ENCODE data around the gene CPT2. TPM values are rescaled to one million over a fixed set of nuclear protein-coding genes. Genes with fewer than 3 reads are reported as not detected.

The CPT2 gene
- total RNA-seq, 4 donors from 2014 or later, result 23.1 to 134 (median 55.0) TPM

DNA sequence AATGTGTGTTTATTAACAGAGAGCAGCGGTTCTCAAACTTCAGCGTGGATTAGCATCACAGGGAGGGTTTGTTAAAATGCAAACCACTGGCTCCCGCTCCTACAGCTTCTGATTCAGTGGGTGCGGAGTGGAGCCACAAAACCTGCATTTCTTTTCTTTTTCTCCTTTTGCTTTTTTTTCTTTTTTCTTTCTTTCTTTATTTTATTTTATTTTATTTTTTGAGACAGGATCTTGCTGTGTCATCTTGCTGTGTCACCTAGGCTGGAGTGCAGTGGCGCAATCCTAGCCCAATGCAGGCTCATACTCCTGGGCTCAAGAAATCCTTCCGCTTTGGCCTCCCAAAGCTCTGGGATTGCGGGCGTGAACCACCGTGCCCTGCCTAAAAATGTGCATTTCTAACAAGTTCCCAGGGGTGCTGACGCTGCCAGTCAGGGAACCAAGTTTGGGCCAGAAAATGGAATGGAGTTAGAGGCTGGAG, 33.3 kb upstream of the CPT2 start:
- Histone ChIP-seq H3K4me1 (peaks cover 0 to 21% (median 0%) of the 10 kb centered on the region in 4 donors), H3K27ac (no peak overlapping the region), H3K36me3 (no peaks in the 10 kb centered on the region), H3K4me3 (no peak overlapping the region), H3K9me3 (no peaks in the 10 kb centered on the region), H3K27me3 (no peaks in the 10 kb centered on the region)
- no peak for TF ChIP-seq POLR2A (IDR thresholded peaks at IDR 0.05)
- TF ChIP-seq, protein P1, sequence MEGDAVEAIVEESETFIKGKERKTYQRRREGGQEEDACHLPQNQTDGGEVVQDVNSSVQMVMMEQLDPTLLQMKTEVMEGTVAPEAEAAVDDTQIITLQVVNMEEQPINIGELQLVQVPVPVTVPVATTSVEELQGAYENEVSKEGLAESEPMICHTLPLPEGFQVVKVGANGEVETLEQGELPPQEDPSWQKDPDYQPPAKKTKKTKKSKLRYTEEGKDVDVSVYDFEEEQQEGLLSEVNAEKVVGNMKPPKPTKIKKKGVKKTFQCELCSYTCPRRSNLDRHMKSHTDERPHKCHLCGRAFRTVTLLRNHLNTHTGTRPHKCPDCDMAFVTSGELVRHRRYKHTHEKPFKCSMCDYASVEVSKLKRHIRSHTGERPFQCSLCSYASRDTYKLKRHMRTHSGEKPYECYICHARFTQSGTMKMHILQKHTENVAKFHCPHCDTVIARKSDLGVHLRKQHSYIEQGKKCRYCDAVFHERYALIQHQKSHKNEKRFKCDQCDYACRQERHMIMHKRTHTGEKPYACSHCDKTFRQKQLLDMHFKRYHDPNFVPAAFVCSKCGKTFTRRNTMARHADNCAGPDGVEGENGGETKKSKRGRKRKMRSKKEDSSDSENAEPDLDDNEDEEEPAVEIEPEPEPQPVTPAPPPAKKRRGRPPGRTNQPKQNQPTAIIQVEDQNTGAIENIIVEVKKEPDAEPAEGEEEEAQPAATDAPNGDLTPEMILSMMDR (IDR thresholded peaks at IDR 0.05), result no peak
- no peak for DNase-seq

DNA sequence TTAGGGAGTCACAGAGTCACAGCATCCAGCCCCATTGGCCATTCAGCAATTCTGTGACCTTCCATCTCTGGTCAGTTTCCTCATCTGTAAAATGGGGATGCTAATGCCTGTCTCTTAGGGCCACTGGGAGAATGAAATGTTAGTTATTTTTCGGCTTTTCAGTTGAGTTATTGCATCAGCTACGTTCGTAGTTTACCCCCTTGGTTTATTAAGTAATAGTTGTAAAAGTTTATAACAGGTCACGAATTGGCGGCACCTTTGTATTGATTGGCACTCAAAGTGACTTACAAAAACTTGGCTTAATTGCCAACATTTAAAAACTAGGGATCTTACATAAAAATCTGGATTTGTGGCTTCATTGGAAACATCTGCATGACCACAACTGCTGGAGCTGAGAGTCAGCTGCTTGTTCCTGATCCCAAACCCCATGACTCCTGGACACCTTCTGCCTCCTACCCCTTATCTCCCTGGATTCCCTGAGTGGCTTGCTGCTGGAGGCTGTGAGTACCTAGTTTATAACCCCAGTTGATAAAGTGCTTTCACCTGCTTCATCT, 31.1 kb upstream of the CPT2 start:
- Histone ChIP-seq H3K4me3 (no peak overlapping the region), H3K27ac (peak overlapping the region in 1 of 4 donors; percentile 50), H3K4me1 (peaks cover 0 to 21% (median 0%) of the 10 kb centered on the region in 4 donors), H3K9me3 (no peaks in the 10 kb centered on the region), H3K27me3 (no peaks in the 10 kb centered on the region), H3K36me3 (no peaks in the 10 kb centered on the region)
- DNase-seq, result peak in 1 of 3 donors; percentile 59
- TF ChIP-seq, protein P1 (IDR thresholded peaks at IDR 0.05), result no peak
- TF ChIP-seq POLR2A (IDR thresholded peaks at IDR 0.05), result no peak

DNA sequence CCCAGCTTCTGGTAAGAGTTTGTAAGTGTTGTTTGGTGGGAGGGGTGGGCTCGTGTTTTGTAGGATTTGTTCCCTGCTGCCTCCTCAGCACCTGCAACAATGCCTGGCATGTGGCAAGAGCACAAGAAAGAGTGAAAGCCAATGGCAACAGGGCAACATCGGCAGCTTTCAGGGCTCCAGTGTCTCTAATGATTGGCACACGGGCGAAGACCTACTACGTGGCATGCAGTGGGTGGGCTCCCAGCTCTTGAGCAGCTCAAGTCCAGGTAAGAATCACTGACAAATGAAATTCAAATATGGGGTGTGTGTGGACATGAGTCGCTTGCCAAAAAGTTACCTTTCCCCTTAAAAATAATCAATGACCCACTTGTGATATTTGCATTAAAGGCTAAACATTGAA, 30.3 kb upstream of the CPT2 start:
- Histone ChIP-seq H3K9me3 (no peaks in the 10 kb centered on the region), H3K27ac (peak overlapping the region in 2 of 4 donors; percentile 17 to 50), H3K4me3 (no peak overlapping the region), H3K4me1 (peaks cover 0 to 21% (median 0%) of the 10 kb centered on the region in 4 donors), H3K36me3 (no peaks in the 10 kb centered on the region), H3K27me3 (no peaks in the 10 kb centered on the region)
- no peak for TF ChIP-seq POLR2A (IDR thresholded peaks at IDR 0.05)
- TF ChIP-seq, protein P1 (IDR thresholded peaks at IDR 0.05), result no peak
- no peak for DNase-seq

DNA sequence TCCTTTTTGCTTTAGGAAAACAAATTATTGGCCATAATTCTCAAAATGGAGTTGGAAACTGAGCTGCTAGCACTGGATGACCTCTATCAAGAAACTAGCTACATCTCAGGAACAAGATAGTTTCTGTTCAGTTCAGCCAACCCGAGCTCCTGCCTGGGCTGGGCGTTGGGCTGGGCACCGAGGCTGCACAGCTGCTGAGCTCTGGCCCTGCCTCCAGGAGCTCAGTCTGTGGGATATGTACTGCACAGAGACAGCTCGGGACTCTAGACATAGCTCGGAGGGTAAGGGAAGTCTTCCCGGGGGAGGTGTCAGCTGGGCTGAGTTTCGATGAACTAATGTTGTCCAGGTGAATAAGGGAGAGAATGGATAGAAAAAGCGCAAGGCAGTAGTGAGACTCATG, 29.7 kb upstream of the CPT2 start:
- no peaks in the 10 kb centered on the region for H3K36me3 ChIP-seq
- H3K4me3 ChIP-seq, result no peak overlapping the region
- peaks cover 0 to 21% (median 0%) of the 10 kb centered on the region in 4 donors for H3K4me1 ChIP-seq
- no peaks in the 10 kb centered on the region for H3K9me3 ChIP-seq
- peak in 1 of 3 donors; percentile 63 for DNase-seq
- TF ChIP-seq POLR2A (IDR thresholded peaks at IDR 0.05), result no peak
- TF ChIP-seq, protein P1 (IDR thresholded peaks at IDR 0.05), result no peak
- H3K27ac ChIP-seq, result no peak overlapping the region
- no peaks in the 10 kb centered on the region for H3K27me3 ChIP-seq

DNA sequence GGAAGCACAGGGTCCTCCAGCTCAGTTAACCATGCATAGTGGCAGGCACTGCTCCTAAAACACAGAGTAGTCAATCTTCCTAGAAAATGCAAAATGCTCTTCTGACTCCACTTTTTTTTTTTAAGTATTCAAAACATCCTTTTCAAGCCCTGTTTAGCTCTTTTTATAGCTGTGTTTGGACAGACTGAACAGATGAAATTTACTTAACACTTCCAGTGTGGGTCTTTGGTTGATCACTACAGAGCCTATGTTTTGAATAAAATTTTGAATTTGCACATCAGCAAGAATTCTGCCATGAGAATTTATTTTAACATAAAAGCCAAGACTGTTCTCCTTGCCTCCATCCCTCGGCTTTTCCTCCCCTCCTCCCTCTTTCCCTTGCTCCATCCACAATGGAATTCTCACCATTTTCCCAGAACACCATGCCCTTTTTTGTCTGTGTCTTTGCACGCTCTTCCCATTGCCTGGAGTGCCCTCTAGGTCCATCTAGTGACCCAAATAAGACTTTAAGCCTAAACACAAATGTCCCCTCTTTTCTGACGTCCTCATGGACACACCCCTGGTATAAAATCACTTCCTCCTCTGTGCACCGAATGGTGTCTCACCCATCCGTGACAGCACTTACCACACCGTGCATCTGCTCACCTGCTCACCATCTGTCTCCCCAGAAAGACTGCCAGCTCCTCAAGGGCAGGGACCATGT, 24.0 kb upstream of the CPT2 start:
- TF ChIP-seq, protein P1 (IDR thresholded peaks at IDR 0.05), result no peak
- no peak for TF ChIP-seq POLR2A (IDR thresholded peaks at IDR 0.05)
- DNase-seq, result peak in 2 of 3 donors; percentile 31 to 59
- Histone ChIP-seq H3K4me1 (peaks cover 0 to 29% (median 0%) of the 10 kb centered on the region in 4 donors), H3K27ac (peak overlapping the region in 2 of 4 donors; percentile 49 to 54), H3K9me3 (no peaks in the 10 kb centered on the region), H3K27me3 (no peaks in the 10 kb centered on the region), H3K36me3 (no peaks in the 10 kb centered on the region), H3K4me3 (no peak overlapping the region)

Measured in Peyer's patch (tissue), 4 donors.